GM12878 (cell line): ENCODE data around the gene TRIM61. TPM values are rescaled to one million over a fixed set of nuclear protein-coding genes. Genes with fewer than 3 reads are reported as not detected.

ENCODE experiments used
- BACH1 ChIP-seq: fragments of 450-650 bp; IDR thresholded peaks from 2 replicates; pipeline ENCODE4 v1.6.1; 2017; ENCODE audit warnings: mild to moderate bottlenecking, borderline replicate concordance
- BHLHE40 ChIP-seq, 2 experiments: fragments of 450-650 bp in 1 of 2; IDR thresholded peaks; 2 replicates each; pipeline ENCODE4 v1.6.1; 2011 to 2017; ENCODE audit warnings: low read depth in 2 of 2, borderline replicate concordance in 1 of 2, improper control_type of control experiment in 1 of 2, low read length in 1 of 2, mild to moderate bottlenecking in 1 of 2
- CBFB ChIP-seq: IDR thresholded peaks from 2 replicates; pipeline ENCODE4 v1.6.1; 2016; ENCODE audit warnings: antibody characterized with exemption, low read depth
- CBX5 ChIP-seq: sonication (generic); IDR thresholded peaks from 2 replicates; pipeline ENCODE4 v1.6.1; 2016; ENCODE audit warnings: low read depth, moderate library complexity, mild to moderate bottlenecking, inconsistent platforms
- EED ChIP-seq: sonication (generic); IDR thresholded peaks from 2 replicates; pipeline ENCODE4 v1.6.1; 2016; ENCODE audit warnings: antibody characterized with exemption, low read depth
- ETV6 ChIP-seq, 2 experiments: fragments of 450-650 bp in 1 of 2; IDR thresholded peaks in 1 of 2; conservative IDR thresholded peaks in 1 of 2; 2 replicates each; pipeline ENCODE4 v1.6.1; 2014; ENCODE audit warnings: antibody characterized with exemption in 1 of 2, borderline replicate concordance in 1 of 2, low read depth in 1 of 2, mild to moderate bottlenecking in 1 of 2, moderate library complexity in 1 of 2
- GATAD2B ChIP-seq: fragments of 450-650 bp; conservative IDR thresholded peaks from 2 replicates; pipeline ENCODE4 v1.6.1; 2017; ENCODE audit warnings: low read depth, mild to moderate bottlenecking, moderate library complexity
- IKZF2 ChIP-seq, 2 experiments: fragments of 450-650 bp; IDR thresholded peaks; 2 replicates each; pipeline ENCODE4 v1.6.1; 2017; ENCODE audit warnings: mild to moderate bottlenecking in 2 of 2, moderate library complexity in 2 of 2
- MTA2 ChIP-seq: fragments of 450-650 bp; IDR thresholded peaks from 2 replicates; pipeline ENCODE4 v1.6.1; 2016; ENCODE audit warnings: low read depth, mild to moderate bottlenecking, moderate library complexity
- NR2F1 ChIP-seq: fragments of 450-650 bp; conservative IDR thresholded peaks from 2 replicates; pipeline ENCODE4 v1.6.1; 2017; ENCODE audit warnings: mild to moderate bottlenecking
- POLR2A ChIP-seq: IDR thresholded peaks from 2 replicates; pipeline ENCODE4 v1.6.1; 2011; ENCODE audit warnings: low read depth, mild to moderate bottlenecking, low read length
- RAD51 ChIP-seq: fragments of 450-650 bp; IDR thresholded peaks from 2 replicates; pipeline ENCODE4 v1.6.1; 2016; ENCODE audit warnings: moderate library complexity, mild to moderate bottlenecking, inconsistent platforms
- TCF12 ChIP-seq: IDR thresholded peaks from 2 replicates; pipeline ENCODE4 v1.6.1; 2011; ENCODE audit warnings: low read depth, mild to moderate bottlenecking, low read length
- YY1 ChIP-seq: IDR thresholded peaks from 2 replicates; pipeline ENCODE4 v1.6.1; 2011; ENCODE audit warnings: low read depth, mild to moderate bottlenecking, low read length
- ZNF217 ChIP-seq: fragments of 450-650 bp; IDR thresholded peaks from 2 replicates; pipeline ENCODE4 v1.6.1; 2017; ENCODE audit warnings: antibody characterized with exemption, mild to moderate bottlenecking
- polyA plus RNA-seq, 11 experiments: library from polyadenylated mRNA; depleted of rRNA in 4 of 11; unstranded in 6 of 11; stranded (reverse) in 5 of 11; fragments of >200 nt; fragmentation: Nextera tagmentation in 4 of 11; fragmentation: Illumina TruSeq in 1 of 11; extraction: Ambion mirVana in 4 of 11; extraction: Trizol in 1 of 11; gene quantifications; 1 replicate in 1 of 11; 2 replicates in 10 of 11; pipeline versions ENCODE4 v1.2.1 to v1.2.3, GENCODE V29; 2011 to 2016; ENCODE audit warnings: inconsistent platforms in 2 of 11, missing spikeins in 2 of 11, low read depth in 1 of 11
- total RNA-seq, 4 experiments: library from RNA; depleted of rRNA in 3 of 4; stranded (reverse); fragments of >200 nt in 3 of 4; fragmentation: Illumina TruSeq in 1 of 4; extraction: Trizol in 1 of 4; gene quantifications; 2 replicates each; pipeline versions ENCODE4 v1.2.1 to v1.2.3, GENCODE V29; 2013 to 2021
- TF ChIP-seq, protein P1 (sequence below): fragments of 450-650 bp; IDR thresholded peaks from 2 replicates; pipeline ENCODE4 v1.6.1; 2018; ENCODE audit warnings: borderline replicate concordance, mild to moderate bottlenecking; ENCODE audit not compliant: partially characterized antibody
- TF ChIP-seq, protein P2 (sequence below): fragments of 450-650 bp; IDR thresholded peaks from 2 replicates; pipeline ENCODE4 v1.6.1; 2017; ENCODE audit warnings: mild to moderate bottlenecking
- TF ChIP-seq, protein P3 (sequence below): IDR thresholded peaks from 2 replicates; pipeline ENCODE4 v1.6.1; 2012; ENCODE audit warnings: low read depth, low read length, improper control_type of control experiment
- TF ChIP-seq, protein P4 (sequence below): fragments of 450-650 bp; IDR thresholded peaks from 2 replicates; pipeline ENCODE4 v1.6.1; 2016; ENCODE audit warnings: mild to moderate bottlenecking, moderate library complexity, borderline replicate concordance

Gene TRIM61
- total and polyA plus RNA-seq, 10 of the 15 experiments (the other 5 are each of a cell fraction or from before 2014, with no cell fraction given), result 3.2 to 10.9 (median 5.7) TPM

DNA sequence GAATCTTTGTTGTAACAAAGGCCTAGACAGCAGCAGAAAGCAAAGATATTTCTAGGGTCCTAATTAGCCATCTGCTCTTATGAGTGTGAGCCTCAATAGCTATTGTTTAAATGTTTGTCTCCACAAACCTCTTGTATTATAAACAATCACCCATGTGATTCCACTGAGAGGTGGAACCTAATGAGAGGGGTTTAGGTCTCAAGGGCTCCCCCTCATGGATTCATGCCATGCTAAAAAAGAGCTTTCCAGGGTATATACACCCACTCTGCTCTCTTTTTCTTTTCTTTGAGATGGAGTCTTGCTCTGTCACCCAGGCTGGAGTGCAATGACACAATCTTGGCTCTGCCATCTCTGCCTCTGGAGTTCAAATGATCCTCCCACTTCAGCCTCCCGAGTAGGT lies 42.1 kb downstream of the TRIM61 start (continued):
- TF ChIP-seq RAD51, result peak; percentile 57
- TF ChIP-seq, protein P1, sequence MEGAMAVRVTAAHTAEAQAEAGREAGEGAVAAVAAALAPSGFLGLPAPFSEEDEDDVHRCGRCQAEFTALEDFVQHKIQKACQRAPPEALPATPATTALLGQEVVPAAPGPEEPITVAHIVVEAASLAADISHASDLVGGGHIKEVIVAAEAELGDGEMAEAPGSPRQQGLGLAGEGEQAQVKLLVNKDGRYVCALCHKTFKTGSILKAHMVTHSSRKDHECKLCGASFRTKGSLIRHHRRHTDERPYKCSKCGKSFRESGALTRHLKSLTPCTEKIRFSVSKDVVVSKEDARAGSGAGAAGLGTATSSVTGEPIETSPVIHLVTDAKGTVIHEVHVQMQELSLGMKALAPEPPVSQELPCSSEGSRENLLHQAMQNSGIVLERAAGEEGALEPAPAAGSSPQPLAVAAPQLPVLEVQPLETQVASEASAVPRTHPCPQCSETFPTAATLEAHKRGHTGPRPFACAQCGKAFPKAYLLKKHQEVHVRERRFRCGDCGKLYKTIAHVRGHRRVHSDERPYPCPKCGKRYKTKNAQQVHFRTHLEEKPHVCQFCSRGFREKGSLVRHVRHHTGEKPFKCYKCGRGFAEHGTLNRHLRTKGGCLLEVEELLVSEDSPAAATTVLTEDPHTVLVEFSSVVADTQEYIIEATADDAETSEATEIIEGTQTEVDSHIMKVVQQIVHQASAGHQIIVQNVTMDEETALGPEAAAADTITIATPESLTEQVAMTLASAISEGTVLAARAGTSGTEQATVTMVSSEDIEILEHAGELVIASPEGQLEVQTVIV, result no peak
- TF ChIP-seq, protein P2, sequence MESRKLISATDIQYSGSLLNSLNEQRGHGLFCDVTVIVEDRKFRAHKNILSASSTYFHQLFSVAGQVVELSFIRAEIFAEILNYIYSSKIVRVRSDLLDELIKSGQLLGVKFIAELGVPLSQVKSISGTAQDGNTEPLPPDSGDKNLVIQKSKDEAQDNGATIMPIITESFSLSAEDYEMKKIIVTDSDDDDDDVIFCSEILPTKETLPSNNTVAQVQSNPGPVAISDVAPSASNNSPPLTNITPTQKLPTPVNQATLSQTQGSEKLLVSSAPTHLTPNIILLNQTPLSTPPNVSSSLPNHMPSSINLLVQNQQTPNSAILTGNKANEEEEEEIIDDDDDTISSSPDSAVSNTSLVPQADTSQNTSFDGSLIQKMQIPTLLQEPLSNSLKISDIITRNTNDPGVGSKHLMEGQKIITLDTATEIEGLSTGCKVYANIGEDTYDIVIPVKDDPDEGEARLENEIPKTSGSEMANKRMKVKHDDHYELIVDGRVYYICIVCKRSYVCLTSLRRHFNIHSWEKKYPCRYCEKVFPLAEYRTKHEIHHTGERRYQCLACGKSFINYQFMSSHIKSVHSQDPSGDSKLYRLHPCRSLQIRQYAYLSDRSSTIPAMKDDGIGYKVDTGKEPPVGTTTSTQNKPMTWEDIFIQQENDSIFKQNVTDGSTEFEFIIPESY, result no peak
- TF ChIP-seq, protein P3, sequence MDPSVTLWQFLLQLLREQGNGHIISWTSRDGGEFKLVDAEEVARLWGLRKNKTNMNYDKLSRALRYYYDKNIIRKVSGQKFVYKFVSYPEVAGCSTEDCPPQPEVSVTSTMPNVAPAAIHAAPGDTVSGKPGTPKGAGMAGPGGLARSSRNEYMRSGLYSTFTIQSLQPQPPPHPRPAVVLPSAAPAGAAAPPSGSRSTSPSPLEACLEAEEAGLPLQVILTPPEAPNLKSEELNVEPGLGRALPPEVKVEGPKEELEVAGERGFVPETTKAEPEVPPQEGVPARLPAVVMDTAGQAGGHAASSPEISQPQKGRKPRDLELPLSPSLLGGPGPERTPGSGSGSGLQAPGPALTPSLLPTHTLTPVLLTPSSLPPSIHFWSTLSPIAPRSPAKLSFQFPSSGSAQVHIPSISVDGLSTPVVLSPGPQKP, result no peak
- TF ChIP-seq YY1, result no peak
- no peak for TF ChIP-seq BHLHE40 (IDR thresholded peaks at IDR 0.05; ENCODE audit: borderline replicate concordance in 1 of 2, low read depth in 2 of 2, low read length in 1 of 2)
- no peak; a peak in 1 of 4 replicates for TF ChIP-seq IKZF2 (IDR thresholded peaks at IDR 0.05)
- no peak for TF ChIP-seq CBX5
- no peak for TF ChIP-seq TCF12
- no peak for TF ChIP-seq ZNF217
- no peak for TF ChIP-seq NR2F1
- 0 out of 2 replicates have a peak, but pooled peaks have one; percentile 1 for TF ChIP-seq MTA2
- no peak for TF ChIP-seq POLR2A
- TF ChIP-seq EED, result no peak
- TF ChIP-seq BACH1, result no peak
- TF ChIP-seq, protein P4, sequence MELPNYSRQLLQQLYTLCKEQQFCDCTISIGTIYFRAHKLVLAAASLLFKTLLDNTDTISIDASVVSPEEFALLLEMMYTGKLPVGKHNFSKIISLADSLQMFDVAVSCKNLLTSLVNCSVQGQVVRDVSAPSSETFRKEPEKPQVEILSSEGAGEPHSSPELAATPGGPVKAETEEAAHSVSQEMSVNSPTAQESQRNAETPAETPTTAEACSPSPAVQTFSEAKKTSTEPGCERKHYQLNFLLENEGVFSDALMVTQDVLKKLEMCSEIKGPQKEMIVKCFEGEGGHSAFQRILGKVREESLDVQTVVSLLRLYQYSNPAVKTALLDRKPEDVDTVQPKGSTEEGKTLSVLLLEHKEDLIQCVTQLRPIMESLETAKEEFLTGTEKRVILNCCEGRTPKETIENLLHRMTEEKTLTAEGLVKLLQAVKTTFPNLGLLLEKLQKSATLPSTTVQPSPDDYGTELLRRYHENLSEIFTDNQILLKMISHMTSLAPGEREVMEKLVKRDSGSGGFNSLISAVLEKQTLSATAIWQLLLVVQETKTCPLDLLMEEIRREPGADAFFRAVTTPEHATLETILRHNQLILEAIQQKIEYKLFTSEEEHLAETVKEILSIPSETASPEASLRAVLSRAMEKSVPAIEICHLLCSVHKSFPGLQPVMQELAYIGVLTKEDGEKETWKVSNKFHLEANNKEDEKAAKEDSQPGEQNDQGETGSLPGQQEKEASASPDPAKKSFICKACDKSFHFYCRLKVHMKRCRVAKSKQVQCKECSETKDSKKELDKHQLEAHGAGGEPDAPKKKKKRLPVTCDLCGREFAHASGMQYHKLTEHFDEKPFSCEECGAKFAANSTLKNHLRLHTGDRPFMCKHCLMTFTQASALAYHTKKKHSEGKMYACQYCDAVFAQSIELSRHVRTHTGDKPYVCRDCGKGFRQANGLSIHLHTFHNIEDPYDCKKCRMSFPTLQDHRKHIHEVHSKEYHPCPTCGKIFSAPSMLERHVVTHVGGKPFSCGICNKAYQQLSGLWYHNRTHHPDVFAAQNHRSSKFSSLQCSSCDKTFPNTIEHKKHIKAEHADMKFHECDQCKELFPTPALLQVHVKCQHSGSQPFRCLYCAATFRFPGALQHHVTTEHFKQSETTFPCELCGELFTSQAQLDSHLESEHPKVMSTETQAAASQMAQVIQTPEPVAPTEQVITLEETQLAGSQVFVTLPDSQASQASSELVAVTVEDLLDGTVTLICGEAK, result no peak
- TF ChIP-seq CBFB, result no peak
- TF ChIP-seq ETV6 (conservative IDR thresholded peaks at IDR 0.05 in 1 of 2, IDR thresholded peaks at IDR 0.05 in 1 of 2; ENCODE audit: borderline replicate concordance in 1 of 2, low read depth in 1 of 2), result no peak
- no peak for TF ChIP-seq GATAD2B
